HG02943 (cell line): ENCODE results near the gene CYSRT1.

Source experiments
- ATAC-seq: cut with Tn5 transposase; IDR thresholded peaks from one replicate; pipeline ENCODE4 v1.9.1; 2021; ENCODE audit warnings: mild to moderate bottlenecking, low read depth, moderate library complexity; ENCODE audit not compliant: unreplicated experiment

CYSRT1 gene

DNA sequence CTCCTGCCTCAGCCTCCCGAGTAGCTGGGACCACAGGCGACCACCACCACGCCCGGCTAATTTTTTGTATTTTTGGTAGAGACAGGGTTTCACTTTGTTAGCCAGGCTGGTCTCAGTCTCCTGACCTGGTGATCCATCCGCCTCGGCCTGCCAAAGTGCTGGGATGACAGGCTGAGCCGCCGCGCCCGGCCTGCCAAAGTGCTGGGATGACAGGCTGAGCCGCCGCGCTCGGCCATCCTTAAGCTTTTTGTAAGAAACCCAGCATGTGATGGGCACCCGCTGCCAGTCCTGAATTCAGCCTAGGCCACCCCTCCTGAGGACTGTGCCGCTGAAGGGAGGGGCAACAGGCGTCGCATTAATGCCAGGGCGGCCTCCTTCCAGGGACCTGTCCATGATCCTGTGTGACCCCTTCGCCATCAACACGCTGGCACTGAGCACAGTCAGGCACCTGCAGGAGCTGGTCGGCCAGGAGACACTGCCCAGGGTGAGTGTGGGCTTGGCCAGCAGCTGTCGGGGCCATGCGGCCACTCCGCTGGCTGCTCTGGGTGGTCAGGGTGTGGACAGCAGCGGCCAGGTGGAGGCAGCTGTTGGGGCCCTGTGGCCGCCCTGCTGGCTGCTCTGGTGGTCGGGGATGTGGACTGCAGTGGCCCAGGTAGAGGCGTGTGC lies 40.7 kb downstream of the CYSRT1 start:
- no peak for ATAC-seq

DNA sequence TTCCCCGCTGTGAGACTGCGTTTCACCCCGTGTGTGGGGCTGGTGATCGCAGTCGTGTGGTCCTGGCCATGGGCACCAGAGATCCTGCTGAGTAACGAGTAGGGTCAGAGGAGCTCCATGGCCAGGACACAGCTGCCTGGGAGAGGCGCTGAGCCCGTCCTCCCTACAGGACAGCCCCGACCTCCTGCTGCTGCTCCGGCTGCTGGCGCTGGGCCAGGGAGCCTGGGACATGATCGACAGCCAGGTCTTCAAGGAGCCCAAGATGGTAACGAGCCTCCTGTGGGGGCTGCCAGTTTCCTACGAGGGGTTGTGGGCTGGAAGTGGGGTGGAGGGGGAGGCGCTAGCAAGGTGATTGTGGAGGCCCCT lies 41.2 kb downstream of the CYSRT1 start:
- no peak for ATAC-seq

DNA sequence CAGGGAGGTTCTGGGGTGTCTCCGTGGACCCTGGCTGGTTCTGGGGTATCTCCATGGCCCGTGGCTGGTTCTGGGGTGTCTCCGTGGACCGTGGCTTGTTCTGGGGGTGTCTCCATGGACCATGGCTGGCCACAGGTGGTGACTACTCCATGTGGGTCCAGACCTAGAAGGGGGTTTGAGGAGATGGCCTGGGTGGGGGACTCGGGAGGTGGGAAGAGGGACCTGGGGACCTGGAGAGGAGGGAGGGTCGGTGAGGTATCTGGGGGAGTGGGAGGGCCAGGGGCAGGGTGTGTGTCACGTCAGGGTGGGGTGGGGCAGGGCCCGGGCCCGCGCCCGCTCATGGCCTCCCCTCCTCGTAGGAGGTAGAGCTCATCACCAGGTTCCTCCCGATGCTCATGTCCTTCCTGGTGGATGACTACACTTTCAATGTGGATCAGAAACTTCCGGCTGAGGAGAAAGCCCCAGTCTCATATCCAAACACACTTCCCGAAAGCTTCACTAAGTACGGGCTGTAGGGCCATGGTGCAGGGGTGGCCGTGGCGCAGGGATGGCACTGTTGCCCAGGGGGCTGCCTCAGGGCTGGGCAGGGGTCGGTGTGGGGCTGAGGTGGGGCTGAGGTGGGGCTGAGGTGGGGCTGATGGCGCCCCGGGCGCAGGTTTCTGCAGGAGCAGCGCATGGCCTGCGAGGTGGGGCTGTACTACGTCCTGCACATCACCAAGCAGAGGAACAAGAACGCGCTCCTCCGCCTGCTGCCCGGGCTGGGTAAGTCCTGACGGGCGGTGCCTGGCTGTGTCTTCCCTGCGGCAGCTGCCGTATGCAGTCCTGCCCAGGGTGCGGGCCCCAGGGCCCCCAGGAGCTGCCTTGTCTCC lies 41.8 kb downstream of the CYSRT1 start:
- no peak for ATAC-seq

DNA sequence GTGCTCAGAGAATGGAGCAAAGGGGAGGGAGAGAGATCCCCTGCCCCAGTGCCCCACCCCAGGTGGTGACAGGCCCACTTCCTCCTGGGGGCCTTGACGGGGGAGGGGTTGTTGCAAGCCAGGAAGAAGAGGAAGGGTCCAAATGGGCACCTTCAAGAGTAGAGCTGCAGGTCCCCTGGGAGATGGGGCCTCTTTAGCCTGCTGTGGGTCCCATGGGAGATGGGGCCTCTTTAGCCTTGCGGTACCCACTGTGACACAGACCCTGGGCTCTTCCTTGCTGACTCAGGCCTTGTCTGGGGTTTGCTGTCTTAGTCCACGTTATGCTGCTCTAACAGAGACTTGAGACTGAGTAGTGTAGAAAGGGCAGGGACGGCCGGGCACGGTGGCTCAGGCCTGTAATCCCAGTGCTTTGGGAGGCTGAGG lies 43.0 kb downstream of the CYSRT1 start:
- no peak for ATAC-seq

DNA sequence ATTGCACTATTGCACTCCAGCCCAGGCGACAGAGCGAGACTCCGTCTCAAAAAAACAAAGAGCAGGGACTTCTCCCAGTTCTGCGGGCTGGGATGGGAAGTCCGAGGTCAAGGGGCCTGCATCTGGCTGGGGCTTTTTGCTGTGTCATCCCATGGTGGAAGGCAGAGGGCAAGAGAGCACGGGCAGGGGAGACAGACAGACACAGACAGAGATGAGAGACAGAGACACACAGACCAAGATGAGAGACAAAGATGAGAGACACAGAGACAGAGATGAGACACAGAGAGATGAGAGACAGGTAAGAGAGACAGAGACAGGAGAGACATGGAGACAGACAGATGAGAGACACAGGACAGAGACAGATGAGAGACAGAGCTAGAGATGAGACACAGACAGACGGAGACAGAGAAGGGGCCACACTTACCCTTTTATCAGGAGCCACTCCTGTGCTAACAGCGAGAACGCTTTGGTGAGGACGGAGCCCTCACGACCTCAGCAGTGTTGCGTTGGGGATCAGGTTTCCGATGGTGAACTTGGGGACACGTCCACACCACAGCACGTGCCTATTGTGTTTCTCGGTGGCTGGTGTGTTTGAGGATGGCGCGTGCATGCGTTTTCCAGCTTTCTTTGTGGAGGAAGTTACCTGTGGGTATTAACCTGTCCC lies 43.7 kb downstream of the CYSRT1 start:
- ATAC-seq, result no peak

DNA sequence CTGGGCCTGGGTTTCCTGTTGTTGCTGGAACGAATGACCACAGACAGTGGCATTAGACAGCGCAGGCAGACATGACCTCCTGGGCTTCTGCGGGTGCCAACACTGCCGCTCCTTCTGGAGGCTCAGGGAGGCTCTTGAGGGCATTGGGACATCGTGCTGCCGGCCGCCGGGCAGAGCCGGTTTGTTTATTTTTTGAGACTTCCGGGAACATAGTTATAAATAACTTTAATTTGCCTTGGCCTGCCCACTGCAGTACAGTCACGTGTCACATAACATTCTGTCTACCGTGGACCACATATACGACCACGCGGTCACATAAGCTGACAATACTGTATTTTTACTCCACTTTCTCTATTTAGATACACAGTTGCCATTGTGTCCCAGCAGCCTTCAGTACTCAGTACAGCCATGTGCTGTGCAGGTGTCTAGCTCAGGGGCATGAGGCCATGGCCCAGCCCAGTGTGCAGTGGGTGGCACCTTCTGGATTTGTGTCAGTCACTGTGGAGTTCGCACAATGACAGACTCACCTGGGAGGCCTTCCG lies 44.3 kb downstream of the CYSRT1 start:
- ATAC-seq, result no peak

DNA sequence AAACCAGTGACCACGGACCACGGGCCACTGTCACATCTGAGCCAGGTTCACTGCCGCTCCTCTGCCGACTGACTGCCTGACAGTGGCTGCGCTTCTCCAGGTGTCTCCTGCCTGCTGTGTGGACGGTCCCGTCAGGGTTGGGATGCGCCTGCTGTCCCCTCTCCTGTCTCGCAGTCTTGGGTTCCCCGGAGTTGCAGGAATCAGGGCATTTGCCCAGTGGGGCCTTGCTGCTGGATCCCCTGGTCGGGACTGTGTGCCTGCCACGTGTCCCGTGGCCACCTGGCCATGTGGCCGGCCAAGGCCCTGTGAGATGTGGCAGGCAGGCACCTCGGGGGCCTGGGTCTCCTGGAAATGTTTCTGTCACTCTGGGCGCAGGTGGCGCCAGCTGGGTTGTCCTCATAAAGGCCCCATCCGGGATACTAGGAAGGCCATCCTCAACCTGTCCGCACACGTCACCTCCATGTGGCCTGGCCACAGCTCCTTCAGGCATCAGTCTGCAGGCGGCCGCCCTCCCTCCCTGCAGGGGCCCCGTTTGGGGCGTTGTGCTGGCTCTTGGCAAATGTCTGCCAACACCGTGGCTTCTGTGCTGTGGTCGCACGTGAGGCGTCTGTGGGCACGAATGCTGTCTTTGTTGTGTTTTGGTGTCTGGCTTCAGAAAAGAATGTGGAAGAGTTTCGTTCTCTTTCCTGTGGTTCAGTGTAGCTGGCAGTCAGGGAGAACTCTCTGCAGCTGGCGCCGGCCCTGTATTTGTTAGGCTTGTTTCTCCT lies 46.1 kb downstream of the CYSRT1 start:
- no peak for ATAC-seq

DNA sequence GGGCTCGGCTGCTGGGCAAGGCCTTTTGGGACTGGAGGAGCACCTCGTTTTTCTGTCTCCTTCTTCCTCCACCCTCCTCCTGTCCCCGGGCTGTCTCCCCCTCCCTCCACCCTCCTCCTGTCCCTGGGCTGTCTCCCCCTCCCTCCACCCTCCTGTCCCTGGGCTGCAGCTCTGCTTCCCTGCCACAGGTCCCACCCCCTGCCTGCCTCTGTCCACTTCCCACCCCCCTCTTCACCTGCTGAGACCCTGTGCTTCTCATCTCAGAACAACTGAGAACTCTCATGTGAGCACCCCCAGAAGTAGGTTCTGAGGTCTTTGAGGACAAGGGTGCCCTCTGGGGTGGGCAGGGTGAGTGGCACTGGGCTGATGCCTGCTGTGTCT lies 46.7 kb downstream of the CYSRT1 start:
- no peak for ATAC-seq

DNA sequence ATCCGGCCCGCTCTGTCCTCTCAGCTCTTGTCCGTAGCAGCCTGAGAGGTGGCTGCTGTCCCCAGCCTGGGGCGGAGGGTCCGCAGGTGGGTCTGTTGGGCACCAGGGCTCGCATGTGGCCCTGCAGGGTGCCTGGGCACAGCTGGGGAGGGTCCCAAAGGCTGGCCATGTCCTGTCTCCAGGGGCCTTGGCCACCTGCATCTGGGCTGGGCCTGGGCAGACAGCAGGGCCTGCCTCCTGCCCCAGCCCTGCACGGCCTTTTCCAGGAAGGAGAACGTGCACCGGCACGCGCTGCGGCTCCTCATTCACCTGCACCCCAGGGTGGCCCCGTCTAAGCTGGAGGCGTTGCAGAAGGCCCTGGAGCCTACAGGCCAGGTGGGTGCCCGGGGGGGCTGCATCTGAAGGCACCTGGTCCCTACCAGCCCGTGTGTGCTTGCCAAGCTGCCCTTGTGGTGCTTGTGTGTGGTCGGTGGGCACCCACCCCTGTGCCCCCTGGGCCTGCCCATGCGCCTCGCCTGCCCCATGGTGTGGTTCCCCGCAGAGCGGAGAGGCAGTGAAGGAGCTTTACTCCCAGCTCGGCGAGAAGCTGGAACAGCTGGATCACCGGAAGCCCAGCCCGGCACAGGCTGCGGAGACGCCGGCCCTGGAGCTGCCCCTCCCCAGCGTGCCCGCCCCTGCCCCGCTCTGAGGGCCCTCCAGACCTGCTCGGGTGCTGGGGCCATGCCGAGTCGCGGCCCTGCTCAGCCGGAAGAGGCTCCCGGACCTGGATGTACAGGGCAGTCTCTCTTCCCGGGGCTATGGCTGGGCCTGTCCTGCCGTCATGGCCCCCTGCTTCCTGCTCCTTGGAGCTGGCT lies 47.5 kb downstream of the CYSRT1 start:
- no peak for ATAC-seq

DNA sequence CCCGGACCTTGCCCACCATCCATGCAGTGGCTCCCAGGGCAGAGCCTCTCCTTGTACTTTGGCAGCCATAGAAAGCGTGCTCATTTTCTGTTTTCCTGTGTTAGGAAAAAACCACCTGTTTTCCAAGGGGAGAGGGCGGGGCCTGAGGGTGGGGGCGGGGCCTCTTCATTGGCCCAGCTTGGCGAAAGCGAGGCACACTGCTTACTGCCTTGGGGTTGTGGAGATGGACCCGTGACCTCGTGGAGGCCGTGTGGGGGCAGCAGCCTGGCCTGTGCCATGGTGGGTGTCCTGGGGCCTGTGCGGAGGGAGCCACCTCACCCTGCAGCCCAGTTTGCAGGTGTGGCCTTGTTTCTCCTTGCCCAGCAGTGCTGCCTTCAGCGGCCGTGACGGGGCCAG lies 48.1 kb downstream of the CYSRT1 start:
- ATAC-seq, result no peak

DNA sequence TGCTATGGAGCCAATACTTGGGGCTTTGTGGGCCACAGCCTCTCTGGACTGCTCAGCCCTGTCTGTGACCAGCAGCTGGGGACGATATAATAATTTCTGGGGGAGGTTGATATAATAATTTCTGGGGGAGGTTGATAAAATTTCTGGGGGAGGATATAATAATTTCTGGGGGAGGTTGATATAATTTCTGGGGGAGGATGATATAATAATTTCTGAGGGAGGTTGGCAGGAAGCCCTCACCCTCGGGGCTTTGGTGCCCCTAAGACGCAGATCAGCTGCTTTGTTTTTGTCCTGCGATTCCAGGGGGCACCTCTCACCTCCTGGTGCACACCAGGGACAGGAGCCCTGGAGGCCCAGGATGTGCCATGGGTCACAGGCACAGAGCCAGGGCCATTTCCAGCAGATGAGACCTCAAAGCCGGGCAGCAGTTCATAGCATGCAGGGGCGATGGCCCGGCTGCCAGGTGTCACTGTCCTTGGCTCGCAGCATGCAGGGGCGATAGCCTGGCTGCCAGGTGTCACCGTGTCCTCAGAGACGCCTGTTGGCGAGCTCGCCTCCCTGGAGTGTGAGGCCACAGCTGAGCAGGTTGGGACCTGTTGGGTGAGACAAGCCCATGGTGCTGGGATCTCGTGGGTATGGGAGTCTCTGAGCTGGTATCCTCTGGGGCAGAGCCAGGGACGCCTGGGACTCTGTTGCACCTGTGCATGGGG lies 48.8 kb downstream of the CYSRT1 start:
- ATAC-seq, result no peak

DNA sequence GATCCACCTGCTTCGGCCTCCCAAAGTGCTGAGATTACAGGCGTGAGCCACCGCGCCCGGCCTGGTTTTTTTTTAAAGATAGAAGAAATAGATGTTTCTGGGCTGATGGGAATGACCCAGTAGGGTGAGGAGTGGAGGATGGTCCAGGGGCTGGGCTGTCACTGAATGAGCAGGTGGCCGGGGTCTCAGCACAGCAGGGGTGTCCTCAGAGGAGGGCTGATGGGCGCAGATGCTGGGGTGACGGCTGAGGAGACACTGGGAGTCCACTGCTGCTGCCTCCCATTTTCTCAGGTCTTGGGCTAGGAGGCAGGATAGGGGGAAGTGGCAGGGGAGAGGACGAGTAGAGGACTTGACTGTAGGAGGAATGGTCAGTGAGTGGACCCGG lies 50.2 kb downstream of the CYSRT1 start:
- no peak for ATAC-seq
